Non-pigmented ciliary epithelial cell (primary cell): ENCODE results near the gene KCNH2.
"Not testable (repeated sequence)": the region's sequence is repeated elsewhere in the genome, so short reads cannot be mapped to it uniquely, and the experiment has no call there.

ENCODE experiments used
- DNase-seq: peaks from one replicate; pipeline ENCODE4 v3.0.0-alpha.2; 2010; ENCODE audit warnings: low read depth

The KCNH2 gene

GRCh38 chr7:151012031-151012692 lies 34.0 kb upstream of the KCNH2 start:
- no peak for DNase-seq

- not testable (repeated sequence) for DNase-seq
Measured at GRCh38 chr7:151011616-151012015, 33.5 kb upstream of the KCNH2 start.

- no peak for DNase-seq
Measured at GRCh38 chr7:151011097-151011409, 32.9 kb upstream of the KCNH2 start.

- no peak for DNase-seq
Measured at GRCh38 chr7:151010307-151011096, 32.4 kb upstream of the KCNH2 start.

GRCh38 chr7:151010037-151010306 lies 31.9 kb upstream of the KCNH2 start:
- no peak for DNase-seq

- no peak for DNase-seq
Measured at GRCh38 chr7:151009327-151010036, 31.4 kb upstream of the KCNH2 start.

- DNase-seq, result no peak
Measured at GRCh38 chr7:151008511-151009323, 30.6 kb upstream of the KCNH2 start.

GRCh38 chr7:151008143-151008510 lies 30.0 kb upstream of the KCNH2 start:
- DNase-seq, result no peak

- DNase-seq, result no peak
Measured at GRCh38 chr7:151007469-151007898, 29.4 kb upstream of the KCNH2 start.

- DNase-seq, result no peak
Measured at GRCh38 chr7:151006590-151007300, 28.6 kb upstream of the KCNH2 start.

- no peak for DNase-seq
Measured at GRCh38 chr7:151005566-151005965, 27.4 kb upstream of the KCNH2 start.

GRCh38 chr7:151003572-151003971 lies 25.5 kb upstream of the KCNH2 start:
- no peak for DNase-seq

- DNase-seq, result no peak
Measured at GRCh38 chr7:151001546-151001945, 23.4 kb upstream of the KCNH2 start.

- DNase-seq, result no peak
Measured at GRCh38 chr7:151000897-151001495, 22.9 kb upstream of the KCNH2 start.

- DNase-seq, result no peak
Measured at GRCh38 chr7:150999497-151000230, 21.5 kb upstream of the KCNH2 start.

- no peak for DNase-seq
Measured at GRCh38 chr7:150999001-150999400, 20.9 kb upstream of the KCNH2 start.

GRCh38 chr7:150998341-150998740 lies 20.2 kb upstream of the KCNH2 start:
- no peak for DNase-seq

- DNase-seq, result no peak
Measured at GRCh38 chr7:150997817-150998216, 19.7 kb upstream of the KCNH2 start.

- DNase-seq, result no peak
Measured at GRCh38 chr7:150997075-150997511, 19.0 kb upstream of the KCNH2 start.

GRCh38 chr7:150996376-150997074 lies 18.4 kb upstream of the KCNH2 start:
- no peak for DNase-seq
